ENCODE results near the gene PDE6A. TPM values are rescaled to one million over a fixed set of nuclear protein-coding genes. Genes with fewer than 3 reads are reported as not detected.

PDE6A gene
- total and polyA plus RNA-seq, 2 donors from 2014 or later = 0.03 TPM; not detected in 1

- DNase-seq (peak in 2 of 5 donors; percentile 33 to 46), FAIRE-seq (no peak)
- TF ChIP-seq CTCF (IDR thresholded peaks at IDR 0.05; ENCODE audit: borderline replicate concordance, extremely low read depth, insufficient read depth) = no peak
- intact Hi-C loops (cut with DNase I) = no loop called here
- Histone ChIP-seq H3K9me3 (ENCODE audit: control insufficient read depth in 2 of 3, insufficient read depth in 1 of 3, low read length in 3 of 3) (no peaks in the 10 kb centered on the region), H3K9ac (ENCODE audit: low read length in 3 of 3) (no peak overlapping the region), H3K27me3 (ENCODE audit: control insufficient read depth, insufficient read depth, low read length) (no peaks in the 10 kb centered on the region), H3K4me1 (ENCODE audit: control insufficient read depth in 2 of 3, insufficient read depth in 2 of 3, low read depth in 1 of 3, low read length in 3 of 3) (peaks cover 0 to 6% (median 2%) of the 10 kb centered on the region in 3 donors), H3K27ac (ENCODE audit: low read depth in 2 of 2, low read length in 2 of 2) (no peak overlapping the region), H3K36me3 (ENCODE audit: control insufficient read depth in 2 of 3, insufficient read depth in 3 of 3, low read length in 3 of 3) (no peaks in the 10 kb centered on the region), H3K4me3 (ENCODE audit: low read length in 3 of 3) (no peak overlapping the region)
Observed at GRCh38 chr5:149939546-149939945, 5.0 kb downstream of the PDE6A start.

GRCh38 chr5:149938791-149939358, 5.7 kb downstream of the PDE6A start:
- DNase-seq = no peak
- no peak for TF ChIP-seq CTCF (IDR thresholded peaks at IDR 0.05; ENCODE audit: borderline replicate concordance, extremely low read depth, insufficient read depth)
- Histone ChIP-seq H3K36me3 (ENCODE audit: control insufficient read depth in 2 of 3, insufficient read depth in 3 of 3, low read length in 3 of 3) (no peaks in the 10 kb centered on the region), H3K4me1 (ENCODE audit: control insufficient read depth in 2 of 3, insufficient read depth in 2 of 3, low read depth in 1 of 3, low read length in 3 of 3) (peaks cover 0 to 6% (median 2%) of the 10 kb centered on the region in 3 donors), H3K27ac (ENCODE audit: low read depth in 2 of 2, low read length in 2 of 2) (no peak overlapping the region), H3K4me3 (ENCODE audit: low read length in 3 of 3) (no peak overlapping the region), H3K9me3 (ENCODE audit: control insufficient read depth in 2 of 3, insufficient read depth in 1 of 3, low read length in 3 of 3) (no peaks in the 10 kb centered on the region), H3K9ac (ENCODE audit: low read length in 3 of 3) (no peak overlapping the region), H3K27me3 (ENCODE audit: control insufficient read depth, insufficient read depth, low read length) (no peaks in the 10 kb centered on the region)
- intact Hi-C loops (cut with DNase I) = no loop called here
- no peak for FAIRE-seq

- intact Hi-C loops (cut with DNase I) = no loop called here
- Histone ChIP-seq H3K36me3 (ENCODE audit: control insufficient read depth in 2 of 3, insufficient read depth in 3 of 3, low read length in 3 of 3) (no peaks in the 10 kb centered on the region), H3K27me3 (ENCODE audit: control insufficient read depth, insufficient read depth, low read length) (no peaks in the 10 kb centered on the region), H3K9ac (ENCODE audit: low read length in 3 of 3) (no peak overlapping the region), H3K27ac (ENCODE audit: low read depth in 2 of 2, low read length in 2 of 2) (no peak overlapping the region), H3K4me3 (ENCODE audit: low read length in 3 of 3) (no peak overlapping the region), H3K9me3 (ENCODE audit: control insufficient read depth in 2 of 3, insufficient read depth in 1 of 3, low read length in 3 of 3) (no peaks in the 10 kb centered on the region), H3K4me1 (ENCODE audit: control insufficient read depth in 2 of 3, insufficient read depth in 2 of 3, low read depth in 1 of 3, low read length in 3 of 3) (peaks cover 0 to 6% (median 2%) of the 10 kb centered on the region in 3 donors)
- DNase-seq = peak in 1 of 5 donors; percentile 87
- no peak for FAIRE-seq
- no peak for TF ChIP-seq CTCF (IDR thresholded peaks at IDR 0.05; ENCODE audit: borderline replicate concordance, extremely low read depth, insufficient read depth)
Observed at GRCh38 chr5:149938279-149938678, 6.3 kb downstream of the PDE6A start.

- no peak for FAIRE-seq
- no peak overlapping the region for H3K4me3 ChIP-seq (ENCODE audit: low read length in 3 of 3)
- H3K9me3 ChIP-seq (ENCODE audit: control insufficient read depth in 2 of 3, insufficient read depth in 1 of 3, low read length in 3 of 3) = no peaks in the 10 kb centered on the region
- no peak overlapping the region for H3K9ac ChIP-seq (ENCODE audit: low read length in 3 of 3)
- no peaks in the 10 kb centered on the region for H3K27me3 ChIP-seq (ENCODE audit: control insufficient read depth, insufficient read depth, low read length)
- DNase-seq = no peak
- H3K4me1 ChIP-seq (ENCODE audit: control insufficient read depth in 2 of 3, insufficient read depth in 2 of 3, low read depth in 1 of 3, low read length in 3 of 3) = peaks cover 0 to 6% (median 2%) of the 10 kb centered on the region in 3 donors
- H3K36me3 ChIP-seq (ENCODE audit: control insufficient read depth in 2 of 3, insufficient read depth in 3 of 3, low read length in 3 of 3) = no peaks in the 10 kb centered on the region
- no peak for TF ChIP-seq CTCF (IDR thresholded peaks at IDR 0.05; ENCODE audit: borderline replicate concordance, extremely low read depth, insufficient read depth)
- intact Hi-C loops (cut with DNase I) = no loop called here
- no peak overlapping the region for H3K27ac ChIP-seq (ENCODE audit: low read depth in 2 of 2, low read length in 2 of 2)
Observed at GRCh38 chr5:149937610-149938009, 7.0 kb downstream of the PDE6A start.

All from kidney (tissue), 14 donors.